IMR-90 (cell line): ENCODE results near the gene C19orf47. TPM values are rescaled to one million over a fixed set of nuclear protein-coding genes. Genes with fewer than 3 reads are reported as not detected.

ENCODE experiments used
- ATAC-seq: fragments of 200-7000 bp; cut with Tn5 transposase; 2 replicates; pipeline ENCODE4 v1.9.1; 2020; ENCODE audit warnings: low read depth, mild to moderate bottlenecking, moderate library complexity
- BruUV-seq: library from RNA; stranded (reverse); fragments of 400-500 nt; replicated peaks from 2 replicates; lab custom pipeline; 2021; lab: Mats Ljungman, UMichigan
- CTCF ChIA-PET: fragments of 300-600 bp; formaldehyde crosslinking; extraction: SDS; loops from one replicate; lab custom pipeline; 2021; ENCODE audit warnings: antibody characterized with exemption; lab: Yijun Ruan, JAX
- POLR2A ChIA-PET: fragments of 300-600 bp; sonication (Branson Sonifier 250); formaldehyde crosslinking; loops from one replicate; lab custom pipeline; 2022; ENCODE audit warnings: antibody characterized with exemption; ENCODE audit not compliant: unreplicated experiment; lab: Charles Lee
- DNase-seq: peaks from one replicate; pipeline ENCODE4 v3.0.0; 2013
- H2AFZ ChIP-seq: replicated peaks from 2 replicates; pipeline ENCODE3; 2013; ENCODE audit warnings: low read length, mild to moderate bottlenecking; ENCODE audit not compliant: poor library complexity
- H2AK5ac ChIP-seq: 2 replicates; pipeline ENCODE4 v1.6.1; 2013; ENCODE audit warnings: low read depth, low read length, inconsistent platforms
- H2AK9ac ChIP-seq: replicated peaks from 2 replicates; pipeline ENCODE3; 2013; ENCODE audit warnings: mild to moderate bottlenecking, low read depth, low read length, moderate library complexity; ENCODE audit not compliant: poor library complexity
- H2BK120ac ChIP-seq: 2 replicates; pipeline ENCODE4 v1.6.1; 2013; ENCODE audit warnings: low read depth, low read length, inconsistent platforms
- H2BK15ac ChIP-seq: 3 replicates; pipeline ENCODE4 v1.6.1; 2013; ENCODE audit warnings: low read depth, low read length, inconsistent platforms
- H2BK20ac ChIP-seq: 2 replicates; pipeline ENCODE4 v1.6.1; 2013; ENCODE audit warnings: low read depth, mild to moderate bottlenecking, inconsistent platforms, low read length, moderate library complexity
- H2BK5ac ChIP-seq: 2 replicates; pipeline ENCODE4 v1.6.1; 2013; ENCODE audit warnings: mild to moderate bottlenecking, low read depth, low read length, inconsistent platforms; ENCODE audit not compliant: poor library complexity, severe bottlenecking
- H3K14ac ChIP-seq: replicated peaks from 2 replicates; pipeline ENCODE4 v1.6.1; 2013; ENCODE audit warnings: low read depth, low read length, inconsistent platforms
- H3K18ac ChIP-seq: 2 replicates; pipeline ENCODE4 v1.6.1; 2013; ENCODE audit warnings: low read depth, low read length, control low read depth
- H3K23ac ChIP-seq: 2 replicates; pipeline ENCODE4 v1.6.1; 2013; ENCODE audit warnings: low read depth, low read length, inconsistent platforms
- H3K27ac ChIP-seq: 2 replicates; pipeline ENCODE4 v1.5.1; 2013; ENCODE audit warnings: mild to moderate bottlenecking, control low read depth, low read length; ENCODE audit not compliant: insufficient read depth
- H3K27me3 ChIP-seq: 2 replicates; pipeline ENCODE4 v1.6.1; 2013; ENCODE audit warnings: low read length; ENCODE audit not compliant: control insufficient read depth, insufficient read depth
- H3K36me3 ChIP-seq: 2 replicates; pipeline ENCODE4 v1.6.1; 2013; ENCODE audit warnings: low read length, mixed read lengths; ENCODE audit not compliant: control insufficient read depth, insufficient read depth
- H3K4ac ChIP-seq: 2 replicates; pipeline ENCODE4 v1.6.1; 2013; ENCODE audit warnings: low read depth, low read length, inconsistent platforms
- H3K4me1 ChIP-seq: 2 replicates; pipeline ENCODE4 v1.6.1; 2013; ENCODE audit warnings: low read length, mixed read lengths; ENCODE audit not compliant: control insufficient read depth, insufficient read depth
- H3K4me2 ChIP-seq: 2 replicates; pipeline ENCODE4 v1.6.1; 2013; ENCODE audit warnings: low read depth, mild to moderate bottlenecking, control low read depth, low read length, moderate library complexity
- H3K4me3 ChIP-seq: 2 replicates; pipeline ENCODE4 v1.5.1; 2013; ENCODE audit warnings: low read depth, mild to moderate bottlenecking, control low read depth, low read length, moderate library complexity; ENCODE audit not compliant: insufficient read depth
- H3K56ac ChIP-seq: 2 replicates; pipeline ENCODE4 v1.6.1; 2013; ENCODE audit warnings: low read length, inconsistent platforms; ENCODE audit not compliant: insufficient read depth; ENCODE audit errors: extremely low read depth
- H3K79me1 ChIP-seq, 2 experiments: 2 replicates each; pipeline ENCODE4 v1.6.1; 2013; ENCODE audit warnings: low read length in 2 of 2, inconsistent platforms in 1 of 2, low read depth in 1 of 2
- H3K9ac ChIP-seq: 2 replicates; pipeline ENCODE4 v1.6.1; 2013; ENCODE audit warnings: low read depth, low read length, control low read depth
- H3K9me1 ChIP-seq: 2 replicates; pipeline ENCODE4 v1.6.1; 2013; ENCODE audit warnings: low read length, inconsistent platforms; ENCODE audit not compliant: insufficient read depth
- H3K9me3 ChIP-seq: 2 replicates; pipeline ENCODE4 v1.6.1; 2013; ENCODE audit warnings: low read length; ENCODE audit not compliant: control insufficient read depth, insufficient read depth
- H4K20me1 ChIP-seq: 2 replicates; pipeline ENCODE4 v1.6.1; 2013; ENCODE audit warnings: low read length, inconsistent platforms; ENCODE audit not compliant: insufficient read depth
- H4K5ac ChIP-seq: 2 replicates; pipeline ENCODE4 v1.6.1; 2013; ENCODE audit warnings: mild to moderate bottlenecking, low read depth, low read length, control low read depth
- H4K8ac ChIP-seq, 2 experiments: 2 replicates each; pipeline ENCODE4 v1.6.1; 2013; ENCODE audit warnings: low read depth in 2 of 2, low read length in 2 of 2, control low read depth in 1 of 2, inconsistent platforms in 1 of 2
- H4K91ac ChIP-seq: 2 replicates; pipeline ENCODE4 v1.6.1; 2013; ENCODE audit warnings: low read depth, low read length, inconsistent platforms; ENCODE audit not compliant: insufficient read depth
- BHLHE40 ChIP-seq: fragments of 150-350 bp; IDR thresholded peaks from 2 replicates; pipeline ENCODE4 v1.6.1; 2016; ENCODE audit warnings: mild to moderate bottlenecking, low read depth, low read length
- CEBPB ChIP-seq: IDR thresholded peaks from 2 replicates; pipeline ENCODE4 v1.6.1; 2012; ENCODE audit warnings: low read depth, low read length, improper control_type of control experiment
- CTCF ChIP-seq: conservative IDR thresholded peaks from 2 replicates; pipeline ENCODE4 v1.5.1; 2012; ENCODE audit warnings: mild to moderate bottlenecking, low read depth, low read length, improper control_type of control experiment
- FOS ChIP-seq: fragments of 150-350 bp; IDR thresholded peaks from 2 replicates; pipeline ENCODE4 v1.6.1; 2016; ENCODE audit warnings: low read depth, low read length
- MAFK ChIP-seq: IDR thresholded peaks from 2 replicates; pipeline ENCODE4 v1.6.1; 2012; ENCODE audit warnings: low read depth, low read length, improper control_type of control experiment
- MAZ ChIP-seq: IDR thresholded peaks from 2 replicates; pipeline ENCODE4 v1.6.1; 2012; ENCODE audit warnings: low read depth, mild to moderate bottlenecking, low read length, improper control_type of control experiment, moderate library complexity, borderline replicate concordance
- MXI1 ChIP-seq: IDR thresholded peaks from 2 replicates; pipeline ENCODE4 v1.6.1; 2012; ENCODE audit warnings: low read depth, mild to moderate bottlenecking, low read length, moderate library complexity, borderline replicate concordance
- NFE2L2 ChIP-seq: fragments of 150-350 bp; IDR thresholded peaks from 2 replicates; pipeline ENCODE4 v1.6.1; 2016; ENCODE audit warnings: low read depth, mild to moderate bottlenecking, low read length
- POLR2A ChIP-seq: IDR thresholded peaks from 2 replicates; pipeline ENCODE4 v1.6.1; 2012; ENCODE audit warnings: mild to moderate bottlenecking, low read depth, low read length
- RAD21 ChIP-seq: IDR thresholded peaks from 2 replicates; pipeline ENCODE4 v1.6.1; 2012; ENCODE audit warnings: low read length, improper control_type of control experiment
- RCOR1 ChIP-seq: IDR thresholded peaks from 2 replicates; pipeline ENCODE4 v1.6.1; 2012; ENCODE audit warnings: mild to moderate bottlenecking, low read length, improper control_type of control experiment; ENCODE audit not compliant: insufficient replicate concordance
- RFX5 ChIP-seq: IDR thresholded peaks from 2 replicates; pipeline ENCODE4 v1.8.0; 2012; ENCODE audit warnings: low read depth, mild to moderate bottlenecking, low read length, moderate library complexity
- WGBS, 2 experiments: methylation state at CpG; one replicate each; pipeline versions ENCODE4 v1.1.5 to v1.1.7; 2013; ENCODE audit warnings: missing lambda C conversion rate in 2 of 2; ENCODE audit not compliant: insufficient read length in 1 of 2; ENCODE audit errors: extremely low coverage in 2 of 2; 5-methylcytosine and 5-hydroxymethylcytosine counted together
- dilution Hi-C: fragments of 300-500 bp; cut with HindIII; formaldehyde crosslinking; loops from one replicate; pipeline ENCODE4 v1.14.3; 2018; ENCODE audit warnings: low sequenced_read_pairs; ENCODE audit not compliant: unreplicated experiment
- in situ Hi-C: fragments of 300-500 bp; cut with MboI; formaldehyde crosslinking; loops from 3 replicates; pipeline ENCODE4 v1.14.3; 2019; ENCODE audit warnings: low sequenced_read_pairs, inconsistent platforms, mixed read lengths
- intact Hi-C: fragments of 100-400 bp; cut with micrococcal nuclease; formaldehyde crosslinking; loops from 2 replicates; pipeline ENCODE4 v1.10.0; 2022
- polyA plus RNA-seq, 3 experiments: library from polyadenylated mRNA; depleted of rRNA; stranded (reverse); fragments of >200 nt; gene quantifications; 2 replicates each; pipeline ENCODE4 v1.2.3, GENCODE V29; 2012; ENCODE audit warnings: low replicate concordance in 1 of 3
- total RNA-seq: library from RNA; depleted of rRNA; stranded (reverse); fragments of >200 nt; gene quantifications from 2 replicates; pipeline ENCODE4 v1.2.3, GENCODE V29; 2012

Gene C19orf47
- total and polyA plus RNA-seq, 2 of the 4 experiments (the other 2 are of a cell fraction): 3.6 to 16.3 TPM

GRCh38 chr19:40390084-40390742 is 42.0 kb upstream of the C19orf47 start, which contains the start of gene HIPK4:
Gene HIPK4, minus strand, starts transcription at chr19:40390181. Its CDS starts 279 bp downstream, at chr19:40389902.
- POLR2A ChIA-PET: interaction anchor here (0.6 kb wide), 1 partner anchor 110 kb away, joined by 4 read pairs; no protein-coding TSS in a partner anchor
- Histone ChIP-seq H3K18ac (no peak within 1 kb of the TSS), H4K8ac (no peak within 1 kb of the TSS), H4K20me1 (no peaks in the 10 kb centered on the region), H3K27ac (no peak within 1 kb of the TSS), H2BK15ac (no peak within 1 kb of the TSS), H2AK5ac (no peak within 1 kb of the TSS), H4K91ac (no peak within 1 kb of the TSS), H3K4me1 (no peaks in the 10 kb centered on the region), H2BK20ac (no peak within 1 kb of the TSS), H3K9me3 (no peaks in the 10 kb centered on the region), H3K4me3 (no peak within 1 kb of the TSS), H3K9me1 (no peaks in the 10 kb centered on the region), H3K23ac (no peak within 1 kb of the TSS), H4K5ac (no peak within 1 kb of the TSS), H3K14ac (no peak within 1 kb of the TSS), H2BK5ac (no peak within 1 kb of the TSS), H3K4ac (no peak within 1 kb of the TSS), H2BK120ac (no peak within 1 kb of the TSS), H3K56ac (no peak within 1 kb of the TSS), H2AK9ac (no peak within 1 kb of the TSS), H3K79me1 (no peaks in the 10 kb centered on the region), H3K9ac (no peak within 1 kb of the TSS), H3K4me2 (no peak within 1 kb of the TSS), H3K27me3 (no peaks in the 10 kb centered on the region), H2AFZ (no peak within 1 kb of the TSS), H3K36me3 (no peaks in the 10 kb centered on the region)
- CTCF ChIA-PET: no interaction called here
- DNase-seq: no peak
- intact Hi-C loops: no loop called here
- TF ChIP-seq FOS (no peak), MAZ (no peak), BHLHE40 (no peak), MXI1 (no peak), CTCF (no peak), MAFK (no peak), NFE2L2 (no peak), POLR2A (no peak), RCOR1 (no peak), RAD21 (no peak), RFX5 (no peak), CEBPB (no peak)
- 94% methylated on average over 2 of the region's 10 CpGs; no CpG with 5 or more reads in 1 of the 2 experiments for WGBS, 2 experiments
- dilution Hi-C loops: no loop called here
- ATAC-seq: no peak
- in situ Hi-C loops: no loop called here
- BruUV-seq: no TSS peak
